K562 (cell line): ENCODE data around the gene LPCAT1. TPM values are rescaled to one million over a fixed set of nuclear protein-coding genes. Genes with fewer than 3 reads are reported as not detected.

ENCODE experiments used
- ATAC-seq: fragments of 200-7000 bp; cut with Tn5 transposase; 3 replicates; pipeline ENCODE4 v1.9.1; 2020; ENCODE audit warnings: moderate library complexity
- BruUV-seq: library from RNA; stranded (reverse); fragments of 400-500 nt; replicated peaks from 2 replicates; lab custom pipeline; 2021; lab: Mats Ljungman, UMichigan
- CTCF ChIA-PET: fragments of 300-600 bp; formaldehyde crosslinking; extraction: SDS; loops from one replicate; lab custom pipeline; 2021; ENCODE audit warnings: low intra/inter-chr PET ratio; lab: Yijun Ruan, JAX
- POLR2A ChIA-PET: fragments of 300-600, 350-650 bp; sonication (Branson Sonifier 250); formaldehyde crosslinking; extraction: SDS; loops from one replicate; lab custom pipeline; 2021; ENCODE audit warnings: antibody characterized with exemption, inconsistent platforms; lab: Yijun Ruan, JAX
- DNase-seq, 4 experiments: peaks; one replicate each; pipeline versions ENCODE4 v3.0.0 to v3.0.0-alpha.2; 2011 to 2018; ENCODE audit warnings: low spot score in 3 of 4, mixed read lengths in 3 of 4; ENCODE audit errors: extremely low read depth in 1 of 4
- FAIRE-seq: peaks from 2 replicates; lab custom pipeline; 2011; peaks lifted over from hg19 to GRCh38; lab: Jason Lieb, UNC
- H2AFZ ChIP-seq: 2 replicates; pipeline ENCODE4 v1.6.0; 2011; ENCODE audit warnings: low read depth, low read length, control low read depth, inconsistent platforms
- H3K27ac ChIP-seq: fragments of 200-600 bp; 3 replicates; pipeline ENCODE4 v1.8.0; 2011; ENCODE audit warnings: low read depth, mild to moderate bottlenecking, control low read depth, inconsistent platforms, low read length, moderate library complexity, mixed read lengths; ENCODE audit errors: extremely low read depth
- H3K27me3 ChIP-seq, 2 experiments: fragments of 300-600 bp in 1 of 2; 2 replicates in 1 of 2; 3 replicates in 1 of 2; pipeline versions ENCODE4 v1.6.0 to v1.8.0; 2011; ENCODE audit warnings: inconsistent platforms in 2 of 2, low read length in 2 of 2, mild to moderate bottlenecking in 1 of 2, mixed read lengths in 1 of 2, moderate library complexity in 1 of 2; ENCODE audit not compliant: control insufficient read depth in 2 of 2, insufficient read depth in 2 of 2
- H3K36me3 ChIP-seq: fragments of 300-600 bp; 3 replicates; pipeline ENCODE4 v1.8.0; 2011; ENCODE audit warnings: mild to moderate bottlenecking, low read length, inconsistent platforms; ENCODE audit not compliant: control insufficient read depth, insufficient read depth
- H3K4me1 ChIP-seq, 2 experiments: fragments of 200-600 bp in 1 of 2; replicated peaks in 1 of 2; 2 replicates in 1 of 2; 3 replicates in 1 of 2; pipeline versions ENCODE4 v1.5.1 to v1.8.0; 2011; ENCODE audit warnings: inconsistent platforms in 2 of 2, low read length in 2 of 2, mild to moderate bottlenecking in 1 of 2, mixed read lengths in 1 of 2, moderate library complexity in 1 of 2; ENCODE audit not compliant: control insufficient read depth in 2 of 2, insufficient read depth in 2 of 2
- H3K4me2 ChIP-seq: 2 replicates; pipeline ENCODE4 v1.6.1; 2011; ENCODE audit warnings: low read length, control low read depth, inconsistent platforms, mixed read lengths; ENCODE audit not compliant: insufficient read depth
- H3K4me3 ChIP-seq: fragments of 200-600 bp; sonication (generic), shearing (Covaris generic); 2 replicates; pipeline ENCODE4 v1.5.1; 2016; ENCODE audit warnings: control low read depth, inconsistent platforms
- H3K79me2 ChIP-seq: fragments of 200-600 bp; 3 replicates; pipeline ENCODE4 v1.8.0; 2011; ENCODE audit warnings: low read length, inconsistent platforms; ENCODE audit not compliant: control insufficient read depth, insufficient read depth
- H3K9ac ChIP-seq, 2 experiments: 2 replicates each; pipeline versions ENCODE4 v1.6.0 to v1.6.1; 2011; ENCODE audit warnings: low read depth in 2 of 2, low read length in 2 of 2, control low read depth in 1 of 2, inconsistent platforms in 1 of 2, mild to moderate bottlenecking in 1 of 2, mixed read lengths in 1 of 2; ENCODE audit not compliant: insufficient read depth in 1 of 2
- H3K9me1 ChIP-seq: one replicate; pipeline ENCODE4 v1.6.0; 2011; ENCODE audit warnings: inconsistent platforms, mild to moderate bottlenecking, low read length, moderate library complexity; ENCODE audit not compliant: control insufficient read depth, insufficient read depth
- H3K9me3 ChIP-seq: replicated peaks from 2 replicates; pipeline ENCODE4 v1.5.1; 2011; ENCODE audit warnings: low read depth, low read length, inconsistent platforms; ENCODE audit not compliant: control insufficient read depth, insufficient read depth
- H4K20me1 ChIP-seq: replicated peaks from 2 replicates; pipeline ENCODE4 v1.6.1; 2011; ENCODE audit warnings: low read length, inconsistent platforms, mixed read lengths; ENCODE audit not compliant: control insufficient read depth, insufficient read depth
- FOXJ3 ChIP-seq: sonication (generic); formaldehyde crosslinking; IDR thresholded peaks from 2 replicates; pipeline ENCODE4 v1.4.0; 2020; ENCODE audit warnings: mild to moderate bottlenecking, missing genetic modification reagents
- TRIM25 ChIP-seq: fragments of 450-650 bp; IDR thresholded peaks from 2 replicates; pipeline ENCODE4 v1.7.0; 2016; ENCODE audit warnings: borderline replicate concordance
- ZFP1 ChIP-seq: fragments of 450-650 bp; formaldehyde crosslinking; IDR thresholded peaks from 2 replicates; pipeline ENCODE4 v1.4.0; 2020; ENCODE audit warnings: mild to moderate bottlenecking, mixed read lengths
- ZKSCAN8 ChIP-seq: fragments of 200-800 bp; sonication (Bioruptor generic); IDR thresholded peaks from 2 replicates; pipeline ENCODE4 v1.6.1; 2016; ENCODE audit warnings: missing genetic modification characterization, missing compliant biosample characterization
- ZNF239 ChIP-seq: fragments of 250-450 bp; sonication (Bioruptor Pico); IDR thresholded peaks from 2 replicates; pipeline ENCODE4 v1.4.0; 2020; ENCODE audit warnings: mild to moderate bottlenecking
- ZNF263 ChIP-seq: sonication (generic); formaldehyde crosslinking; IDR thresholded peaks from 2 replicates; pipeline ENCODE4 v1.8.0; 2022; ENCODE audit warnings: mild to moderate bottlenecking, missing genetic modification reagents, borderline replicate concordance
- WGBS: fragments of 100-300 bp; shearing (Covaris generic); methylation state at CpG from one replicate; pipeline ENCODE4 v1.1.6; 2016; ENCODE audit warnings: low coverage, mixed read lengths; ENCODE audit not compliant: insufficient coverage; ENCODE audit errors: missing lambda C conversion rate; 5-methylcytosine and 5-hydroxymethylcytosine counted together
- in situ Hi-C: fragments of 300-500 bp; cut with MboI; formaldehyde crosslinking; loops from 4 replicates; pipeline ENCODE4 v1.15.0; 2018; ENCODE audit warnings: inconsistent platforms, mixed read lengths
- intact Hi-C: fragments of 100-400 bp; cut with micrococcal nuclease; formaldehyde crosslinking; loops from 2 replicates; pipeline ENCODE4 v1.14.2; 2022
- polyA plus RNA-seq, 8 experiments: library from polyadenylated mRNA; depleted of rRNA in 4 of 8; stranded (reverse) in 5 of 8; unstranded in 3 of 8; fragments of >200 nt; fragmentation: Nextera tagmentation in 2 of 8; fragmentation: Illumina TruSeq in 1 of 8; extraction: Ambion mirVana in 2 of 8; extraction: Trizol in 1 of 8; gene quantifications; 2 replicates each; pipeline versions ENCODE4 v1.2.1 to v1.2.3, GENCODE V29; 2011 to 2014; ENCODE audit warnings: inconsistent platforms in 1 of 8, missing spikeins in 1 of 8
- total RNA-seq, 7 experiments: library from RNA; depleted of rRNA in 6 of 7; stranded (reverse); fragments of >200 nt in 6 of 7; fragmentation: Illumina TruSeq in 2 of 7; extraction: Trizol in 2 of 7; gene quantifications; 2 replicates each; pipeline versions ENCODE4 v1.2.1 to v1.2.3, GENCODE V29; 2011 to 2021; ENCODE audit warnings: low replicate concordance in 1 of 7
- TF ChIP-seq, protein P1 (sequence below), 2 experiments: fragments of 450-650 bp in 1 of 2; sonication (generic) in 1 of 2; formaldehyde crosslinking in 1 of 2; IDR thresholded peaks; 2 replicates each; pipeline versions ENCODE4 v1.7.1 to v1.9.0; 2016 to 2022; ENCODE audit warnings: inconsistent platforms in 1 of 2, mild to moderate bottlenecking in 1 of 2, missing genetic modification reagents in 1 of 2

LPCAT1 gene
- total and polyA plus RNA-seq, 9 of the 15 experiments (the other 6 are each of a cell fraction or from before 2014, with no cell fraction given) = 0.14 to 18.4 (median 13.9) TPM

GRCh38 chr5:1471997-1472963, 51.5 kb downstream of the LPCAT1 start:
- no peak overlapping the region for H2AFZ ChIP-seq
- peaks cover 0 to 21% of the 10 kb centered on the region in 2 experiments; a peak in 1 of 5 replicates for H3K4me1 ChIP-seq
- intact Hi-C loops = no loop called here
- H3K4me2 ChIP-seq = no peak overlapping the region
- H3K9me3 ChIP-seq = no peaks in the 10 kb centered on the region
- ChIA-PET CTCF (no interaction called here), POLR2A (interaction anchor here (0.7 kb wide), 1 partner anchor 91 kb away, joined by 3 read pairs; no protein-coding TSS in a partner anchor)
- no peak overlapping the region for H3K4me3 ChIP-seq
- no peak overlapping the region for H3K27ac ChIP-seq
- ATAC-seq (no peak), FAIRE-seq (no peak)
- peaks cover 5% of the 10 kb centered on the region; the same call in 1 of the 2 replicates for H4K20me1 ChIP-seq
- TF ChIP-seq ZNF263 (CRISPR knock-in tag) (peak; percentile 96), ZKSCAN8 (CRISPR knock-in tag) (no peak), TRIM25 (no peak), ZFP1 (CRISPR knock-in tag) (no peak), ZNF239 (no peak), FOXJ3 (no peak)
- TF ChIP-seq, protein P1, sequence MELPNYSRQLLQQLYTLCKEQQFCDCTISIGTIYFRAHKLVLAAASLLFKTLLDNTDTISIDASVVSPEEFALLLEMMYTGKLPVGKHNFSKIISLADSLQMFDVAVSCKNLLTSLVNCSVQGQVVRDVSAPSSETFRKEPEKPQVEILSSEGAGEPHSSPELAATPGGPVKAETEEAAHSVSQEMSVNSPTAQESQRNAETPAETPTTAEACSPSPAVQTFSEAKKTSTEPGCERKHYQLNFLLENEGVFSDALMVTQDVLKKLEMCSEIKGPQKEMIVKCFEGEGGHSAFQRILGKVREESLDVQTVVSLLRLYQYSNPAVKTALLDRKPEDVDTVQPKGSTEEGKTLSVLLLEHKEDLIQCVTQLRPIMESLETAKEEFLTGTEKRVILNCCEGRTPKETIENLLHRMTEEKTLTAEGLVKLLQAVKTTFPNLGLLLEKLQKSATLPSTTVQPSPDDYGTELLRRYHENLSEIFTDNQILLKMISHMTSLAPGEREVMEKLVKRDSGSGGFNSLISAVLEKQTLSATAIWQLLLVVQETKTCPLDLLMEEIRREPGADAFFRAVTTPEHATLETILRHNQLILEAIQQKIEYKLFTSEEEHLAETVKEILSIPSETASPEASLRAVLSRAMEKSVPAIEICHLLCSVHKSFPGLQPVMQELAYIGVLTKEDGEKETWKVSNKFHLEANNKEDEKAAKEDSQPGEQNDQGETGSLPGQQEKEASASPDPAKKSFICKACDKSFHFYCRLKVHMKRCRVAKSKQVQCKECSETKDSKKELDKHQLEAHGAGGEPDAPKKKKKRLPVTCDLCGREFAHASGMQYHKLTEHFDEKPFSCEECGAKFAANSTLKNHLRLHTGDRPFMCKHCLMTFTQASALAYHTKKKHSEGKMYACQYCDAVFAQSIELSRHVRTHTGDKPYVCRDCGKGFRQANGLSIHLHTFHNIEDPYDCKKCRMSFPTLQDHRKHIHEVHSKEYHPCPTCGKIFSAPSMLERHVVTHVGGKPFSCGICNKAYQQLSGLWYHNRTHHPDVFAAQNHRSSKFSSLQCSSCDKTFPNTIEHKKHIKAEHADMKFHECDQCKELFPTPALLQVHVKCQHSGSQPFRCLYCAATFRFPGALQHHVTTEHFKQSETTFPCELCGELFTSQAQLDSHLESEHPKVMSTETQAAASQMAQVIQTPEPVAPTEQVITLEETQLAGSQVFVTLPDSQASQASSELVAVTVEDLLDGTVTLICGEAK (IDR thresholded peaks at IDR 0.05) = no peak
- TF ChIP-seq, protein P1 (CRISPR knock-in tag; IDR thresholded peaks at IDR 0.05) = no peak
- TF ChIP-seq, all 486 proteins: peak for 1
- no peaks in the 10 kb centered on the region for H3K79me2 ChIP-seq
- in situ Hi-C loops = no loop called here
- 60% methylated on average over 27 of the region's 27 CpGs for WGBS
- H3K9me1 ChIP-seq = no peaks in the 10 kb centered on the region
- no peak for DNase-seq
- H3K27me3 ChIP-seq = no peaks in the 10 kb centered on the region
- no peak overlapping the region for H3K9ac ChIP-seq
- BruUV-seq = no TSS peak
- H3K36me3 ChIP-seq = peaks cover 2% of the 10 kb centered on the region; the same call in 1 of the 3 replicates
